DOHH2 (cell line): ENCODE results near the gene KRTAP24-1.

ENCODE experiments used
- H3F3A ChIP-seq: fragments of 200-600 bp; sonication (generic), shearing (Covaris generic); 2 replicates; pipeline ENCODE4 v1.6.0; 2016; ENCODE audit warnings: antibody characterized with exemption, mild to moderate bottlenecking; ENCODE audit not compliant: control insufficient read depth, insufficient read depth
- H3K27ac ChIP-seq: fragments of 200-600 bp; sonication (generic); 2 replicates; pipeline ENCODE4 v1.5.1; 2014; ENCODE audit warnings: low read depth, mild to moderate bottlenecking, low read length, moderate library complexity
- H3K27me3 ChIP-seq: fragments of 200-600 bp; sonication (generic); 2 replicates; pipeline ENCODE4 v1.6.1; 2014; ENCODE audit warnings: mild to moderate bottlenecking, low read length, mixed read lengths; ENCODE audit not compliant: control insufficient read depth
- H3K36me3 ChIP-seq: fragments of 200-600 bp; sonication (generic); 2 replicates; pipeline ENCODE4 v1.6.1; 2014; ENCODE audit warnings: mild to moderate bottlenecking, low read length, moderate library complexity, mixed read lengths; ENCODE audit not compliant: control insufficient read depth
- H3K4me1 ChIP-seq: fragments of 200-600 bp; sonication (generic); 2 replicates; pipeline ENCODE4 v1.6.1; 2014; ENCODE audit warnings: mild to moderate bottlenecking, low read length, mixed read lengths; ENCODE audit not compliant: control insufficient read depth
- H3K4me2 ChIP-seq: fragments of 200-600 bp; sonication (generic); 2 replicates; pipeline ENCODE4 v1.6.0; 2014; ENCODE audit warnings: mild to moderate bottlenecking, low read length, moderate library complexity
- H3K4me3 ChIP-seq: fragments of 200-600 bp; sonication (generic); 2 replicates; pipeline ENCODE4 v1.5.1; 2014; ENCODE audit warnings: mild to moderate bottlenecking, low read length, mixed read lengths
- H3K79me2 ChIP-seq: fragments of 200-600 bp; sonication (generic); 2 replicates; pipeline ENCODE4 v1.6.1; 2014; ENCODE audit warnings: mild to moderate bottlenecking, low read length, mixed read lengths; ENCODE audit not compliant: control insufficient read depth
- H3K9me2 ChIP-seq: fragments of 200-600 bp; sonication (generic); replicated peaks from 2 replicates; pipeline ENCODE4 v1.6.1; 2014; ENCODE audit warnings: mild to moderate bottlenecking, low read length, mixed read lengths; ENCODE audit not compliant: control insufficient read depth
- H3K9me3 ChIP-seq: fragments of 200-600 bp; sonication (generic); 2 replicates; pipeline ENCODE4 v1.6.1; 2014; ENCODE audit warnings: antibody characterized with exemption, low read length, mixed read lengths; ENCODE audit not compliant: control insufficient read depth, insufficient read depth
- H4K20me1 ChIP-seq: fragments of 200-600 bp; sonication (generic); 2 replicates; pipeline ENCODE4 v1.6.0; 2014; ENCODE audit warnings: low read depth, mild to moderate bottlenecking, antibody characterized with exemption, low read length, moderate library complexity; ENCODE audit not compliant: control insufficient read depth, insufficient read depth
- EZH2phosphoT487 ChIP-seq: fragments of 200-600 bp; sonication (generic); IDR thresholded peaks from 2 replicates; pipeline ENCODE4 v1.6.1; 2017; ENCODE audit warnings: borderline replicate concordance, mild to moderate bottlenecking, antibody characterized with exemption, low read length, moderate library complexity, mixed read lengths
- TF ChIP-seq, protein P1 (sequence below): fragments of 200-600 bp; sonication (generic); IDR thresholded peaks from one replicate; pipeline ENCODE4 v1.5.1; 2014; ENCODE audit warnings: antibody characterized with exemption, mild to moderate bottlenecking, low read depth, low read length; ENCODE audit not compliant: poor library complexity, severe bottlenecking

KRTAP24-1 gene

DNA sequence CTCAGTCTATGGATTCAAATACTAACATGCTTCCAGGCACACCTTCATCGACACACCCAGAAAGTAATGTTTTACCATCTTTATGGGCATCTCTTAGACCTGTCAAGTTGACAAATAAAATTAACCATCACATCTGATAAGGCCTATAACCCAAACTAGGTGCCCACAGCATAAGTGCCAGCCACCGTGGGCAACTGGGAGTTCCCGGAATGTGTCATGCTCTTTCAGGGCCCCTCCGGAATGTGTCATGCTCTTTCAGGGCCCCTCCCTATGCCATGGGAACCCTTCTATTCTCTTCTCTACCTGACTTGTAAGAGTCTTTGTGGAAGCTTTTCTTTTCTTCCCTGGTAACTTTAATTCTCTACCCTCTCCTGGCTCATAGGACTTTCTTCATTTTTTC is 26.6 kb downstream of the KRTAP24-1 start:
- no peaks in the 10 kb centered on the region for H3K9me3 ChIP-seq
- no peaks in the 10 kb centered on the region for H3F3A ChIP-seq
- no peaks in the 10 kb centered on the region for H3K27me3 ChIP-seq
- H3K9me2 ChIP-seq, result no peaks in the 10 kb centered on the region
- no peaks in the 10 kb centered on the region for H3K4me1 ChIP-seq
- TF ChIP-seq, protein P1, sequence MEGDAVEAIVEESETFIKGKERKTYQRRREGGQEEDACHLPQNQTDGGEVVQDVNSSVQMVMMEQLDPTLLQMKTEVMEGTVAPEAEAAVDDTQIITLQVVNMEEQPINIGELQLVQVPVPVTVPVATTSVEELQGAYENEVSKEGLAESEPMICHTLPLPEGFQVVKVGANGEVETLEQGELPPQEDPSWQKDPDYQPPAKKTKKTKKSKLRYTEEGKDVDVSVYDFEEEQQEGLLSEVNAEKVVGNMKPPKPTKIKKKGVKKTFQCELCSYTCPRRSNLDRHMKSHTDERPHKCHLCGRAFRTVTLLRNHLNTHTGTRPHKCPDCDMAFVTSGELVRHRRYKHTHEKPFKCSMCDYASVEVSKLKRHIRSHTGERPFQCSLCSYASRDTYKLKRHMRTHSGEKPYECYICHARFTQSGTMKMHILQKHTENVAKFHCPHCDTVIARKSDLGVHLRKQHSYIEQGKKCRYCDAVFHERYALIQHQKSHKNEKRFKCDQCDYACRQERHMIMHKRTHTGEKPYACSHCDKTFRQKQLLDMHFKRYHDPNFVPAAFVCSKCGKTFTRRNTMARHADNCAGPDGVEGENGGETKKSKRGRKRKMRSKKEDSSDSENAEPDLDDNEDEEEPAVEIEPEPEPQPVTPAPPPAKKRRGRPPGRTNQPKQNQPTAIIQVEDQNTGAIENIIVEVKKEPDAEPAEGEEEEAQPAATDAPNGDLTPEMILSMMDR, result no peak
- TF ChIP-seq EZH2phosphoT487, result no peak
- H3K79me2 ChIP-seq, result no peaks in the 10 kb centered on the region
- H4K20me1 ChIP-seq, result no peaks in the 10 kb centered on the region
- H3K27ac ChIP-seq, result no peak overlapping the region
- H3K4me2 ChIP-seq, result no peak overlapping the region
- no peak overlapping the region for H3K4me3 ChIP-seq
- no peaks in the 10 kb centered on the region for H3K36me3 ChIP-seq

DNA sequence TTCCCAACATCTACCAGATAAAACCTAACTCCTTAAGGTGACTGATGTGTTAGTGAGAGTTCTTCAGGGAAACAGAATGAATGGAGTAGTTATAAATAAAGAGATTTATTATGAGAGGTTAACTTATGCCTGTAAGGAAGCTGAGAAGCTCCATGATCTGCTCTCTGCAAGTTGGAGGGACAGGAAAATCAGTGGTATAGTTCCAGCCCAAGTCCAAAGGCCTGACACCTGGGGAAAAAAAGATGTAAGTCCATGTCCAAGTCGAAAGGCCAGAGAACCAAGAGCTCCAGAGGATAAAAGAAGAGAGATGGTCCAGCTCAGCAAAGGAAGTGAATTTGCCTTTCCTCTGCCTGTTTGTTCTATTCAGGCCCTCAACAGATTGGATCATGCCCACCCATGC is 27.1 kb downstream of the KRTAP24-1 start:
- H3K4me1 ChIP-seq, result no peaks in the 10 kb centered on the region
- H3K27ac ChIP-seq, result no peak overlapping the region
- H3K79me2 ChIP-seq, result no peaks in the 10 kb centered on the region
- no peak overlapping the region for H3K4me2 ChIP-seq
- H3K9me2 ChIP-seq, result no peaks in the 10 kb centered on the region
- H3K36me3 ChIP-seq, result no peaks in the 10 kb centered on the region
- no peaks in the 10 kb centered on the region for H3K27me3 ChIP-seq
- H3F3A ChIP-seq, result no peaks in the 10 kb centered on the region
- no peak overlapping the region for H3K4me3 ChIP-seq
- H3K9me3 ChIP-seq, result no peaks in the 10 kb centered on the region
- no peaks in the 10 kb centered on the region for H4K20me1 ChIP-seq
- TF ChIP-seq EZH2phosphoT487, result no peak
- TF ChIP-seq, protein P1, result no peak

DNA sequence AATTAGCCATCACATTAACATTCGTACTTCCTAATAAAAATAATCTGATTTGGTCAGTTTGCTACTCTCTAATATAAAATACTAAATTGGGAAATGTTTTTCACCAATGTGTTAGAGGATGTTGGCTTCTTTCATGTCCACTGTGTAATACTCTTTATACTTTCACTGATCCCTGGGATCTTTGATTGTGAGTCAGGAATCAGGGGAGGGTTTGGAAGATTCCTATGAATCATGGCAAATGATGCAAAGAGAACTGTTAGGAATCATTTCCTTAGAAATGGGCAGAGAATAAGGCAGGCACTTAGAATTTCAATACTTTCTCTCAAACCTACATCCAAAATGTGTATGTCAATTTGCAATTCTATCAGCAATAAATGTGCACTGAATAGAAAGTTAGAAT is 31.0 kb downstream of the KRTAP24-1 start:
- Histone ChIP-seq H3K27me3 (no peaks in the 10 kb centered on the region), H3K36me3 (no peaks in the 10 kb centered on the region), H3K27ac (no peak overlapping the region), H3K9me3 (no peaks in the 10 kb centered on the region), H4K20me1 (no peaks in the 10 kb centered on the region), H3K4me1 (no peaks in the 10 kb centered on the region), H3K9me2 (no peaks in the 10 kb centered on the region), H3K79me2 (no peaks in the 10 kb centered on the region), H3K4me2 (no peak overlapping the region), H3F3A (no peaks in the 10 kb centered on the region), H3K4me3 (no peak overlapping the region)
- TF ChIP-seq, protein P1, result no peak

DNA sequence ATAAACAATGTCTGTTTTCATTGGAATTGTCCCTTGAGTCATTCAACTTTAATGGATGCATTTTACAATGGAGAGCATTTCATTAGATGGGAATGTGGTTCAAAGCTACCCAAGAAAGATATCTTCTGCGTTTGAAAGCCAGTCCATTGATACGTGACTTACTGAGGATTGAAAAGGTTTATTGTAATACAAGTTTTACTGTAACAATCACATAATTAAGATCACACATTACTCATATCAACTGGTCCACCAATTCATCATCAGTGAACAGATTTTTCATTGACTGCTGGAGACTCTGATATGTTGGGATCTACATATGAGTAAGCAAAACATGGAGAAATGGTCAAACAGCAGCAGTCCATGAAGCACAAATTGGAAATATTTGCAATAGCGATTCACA is 32.8 kb downstream of the KRTAP24-1 start:
- Histone ChIP-seq H3K4me3 (no peak overlapping the region), H3K4me1 (no peaks in the 10 kb centered on the region), H3K27me3 (no peaks in the 10 kb centered on the region), H3K4me2 (no peak overlapping the region), H3K79me2 (no peaks in the 10 kb centered on the region), H3K9me3 (no peaks in the 10 kb centered on the region), H3K27ac (no peak overlapping the region), H4K20me1 (no peaks in the 10 kb centered on the region), H3K9me2 (no peaks in the 10 kb centered on the region), H3F3A (no peaks in the 10 kb centered on the region), H3K36me3 (no peaks in the 10 kb centered on the region)
- no peak for TF ChIP-seq EZH2phosphoT487
- TF ChIP-seq, protein P1, result no peak
